Sigmoid colon (tissue), 7 donors: ENCODE results near the gene NEUROG1. TPM values are rescaled to one million over a fixed set of nuclear protein-coding genes. Genes with fewer than 3 reads are reported as not detected.

Experiments used
- DNase-seq: peaks from one replicate; pipeline ENCODE4 v3.0.0-alpha.2; 2019
- H3K27ac ChIP-seq, 4 donors: fragments of 200-600 bp; sonication (generic); one replicate each; pipeline ENCODE4 v1.5.1; 2016 to 2019; ENCODE audit warnings: mild to moderate bottlenecking in 1 of 4
- H3K27me3 ChIP-seq, 3 donors: fragments of 200-600 bp; sonication (generic); one replicate each; pipeline ENCODE4 v1.5.1; 2019; ENCODE audit warnings: mild to moderate bottlenecking in 1 of 3
- H3K36me3 ChIP-seq, 4 donors: fragments of 200-600 bp; sonication (generic); one replicate each; pipeline ENCODE4 v1.5.1; 2016 to 2019
- H3K4me1 ChIP-seq, 4 donors: fragments of 200-600 bp; sonication (generic); one replicate each; pipeline ENCODE4 v1.5.1; 2017 to 2019
- H3K4me3 ChIP-seq, 4 donors: fragments of 200-600 bp; sonication (generic); one replicate each; pipeline ENCODE4 v1.5.1; 2017 to 2019; ENCODE audit warnings: mild to moderate bottlenecking in 2 of 4, moderate library complexity in 1 of 4
- H3K9me3 ChIP-seq, 4 donors: fragments of 200-600 bp in 3 of 4; sonication (generic) in 3 of 4; one replicate each; pipeline versions ENCODE4 v1.5.1 to v1.6.1; 2013 to 2019
- EP300 ChIP-seq, 4 donors: sonication (generic); formaldehyde crosslinking; IDR thresholded peaks; one replicate each; pipeline ENCODE4 v1.6.1; 2017; ENCODE audit warnings: antibody characterized with exemption in 4 of 4
- POLR2A ChIP-seq, 2 donors: fragments of 450-650 bp; IDR thresholded peaks; one replicate each; pipeline ENCODE4 v1.6.1; 2016; ENCODE audit warnings: antibody characterized with exemption in 2 of 2, mild to moderate bottlenecking in 2 of 2, moderate library complexity in 2 of 2
- POLR2AphosphoS5 ChIP-seq, 4 donors: sonication (generic); formaldehyde crosslinking; IDR thresholded peaks; one replicate each; pipeline ENCODE4 v1.6.1; 2017; ENCODE audit warnings: antibody characterized with exemption in 4 of 4
- WGBS, 2 donors: extraction: QIAGEN DNeasy Blood & Tissue Kit; methylation state at CpG; one replicate each; pipeline ENCODE4 v1.1.7; 2013; 5-methylcytosine and 5-hydroxymethylcytosine counted together
- intact Hi-C: fragments of 100-400 bp; cut with DNase I; formaldehyde crosslinking; loops from one replicate; pipeline ENCODE4 v1.15.1; 2023
- polyA plus RNA-seq, 3 donors: library from polyadenylated mRNA; stranded (reverse); fragments of 200-250 nt; gene quantifications; one replicate each; pipeline ENCODE4 v1.2.3, GENCODE V29; 2013
- total RNA-seq, 4 donors: library from RNA; depleted of rRNA; stranded (reverse); fragments of >200 nt; gene quantifications; one replicate each; pipeline ENCODE4 v1.1.0, GENCODE V29; 2016
- TF ChIP-seq, protein P1 (sequence below), 4 experiments: fragments of 450-650 bp in 3 of 4; fragments of 200-600 bp in 1 of 4; IDR thresholded peaks; one replicate each; pipeline ENCODE4 v1.5.1; 2016 to 2019; ENCODE audit warnings: antibody characterized with exemption in 4 of 4, mild to moderate bottlenecking in 3 of 4, moderate library complexity in 2 of 4
- donor health status: healthy with polysubstance abuse.
- donor health status: Bipolar disorder and iron deficiency.
- donor health status: healthy.

NEUROG1 gene
- total and polyA plus RNA-seq, 7 donors, result not detected

DNA sequence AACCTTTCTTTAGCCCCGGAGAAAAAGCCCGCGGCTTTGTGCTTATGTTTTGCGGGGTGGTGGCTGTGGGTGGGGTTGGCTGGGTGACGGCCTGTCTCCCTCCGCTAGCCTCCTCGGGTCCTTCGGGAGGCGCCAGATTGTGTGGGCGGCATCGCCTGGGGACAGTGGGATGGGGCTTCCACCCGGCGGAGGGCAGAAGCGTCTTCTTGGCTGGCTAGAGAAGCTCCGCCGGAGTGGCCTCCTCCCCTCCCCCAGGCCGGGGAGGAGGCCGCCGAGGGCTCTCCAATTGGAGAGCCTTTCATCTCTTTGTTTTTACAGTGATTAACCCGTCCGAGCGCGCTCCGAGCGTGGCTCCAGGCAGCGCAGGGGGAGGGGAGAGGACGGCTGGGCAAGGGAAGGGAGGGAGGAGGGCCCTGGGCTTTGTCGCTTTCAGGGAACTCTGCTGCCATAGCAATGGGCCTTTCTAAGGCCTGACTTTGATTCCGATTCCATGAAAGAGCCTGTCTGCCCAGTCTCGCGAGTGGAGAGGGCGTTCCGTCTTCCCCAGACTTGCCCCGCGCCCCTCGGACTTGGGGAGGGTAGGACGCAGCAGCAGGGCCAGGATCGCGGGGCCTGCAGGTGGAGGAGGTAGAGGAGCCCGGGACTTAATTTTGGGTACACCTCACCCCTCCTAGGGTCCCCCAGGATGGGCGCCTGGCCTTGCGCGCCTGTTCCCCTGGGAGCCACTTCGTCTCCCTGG lies 46.9 kb downstream of the NEUROG1 start:
- no peaks in the 10 kb centered on the region for H3K9me3 ChIP-seq
- H3K27me3 ChIP-seq, result peaks cover 13 to 81% (median 66%) of the 10 kb centered on the region in 3 donors
- H3K36me3 ChIP-seq, result no peaks in the 10 kb centered on the region
- intact Hi-C loops, result no loop called here
- TF ChIP-seq POLR2AphosphoS5 (IDR thresholded peaks at IDR 0.05) (no peak), POLR2A (IDR thresholded peaks at IDR 0.05) (no peak)
- peak overlapping the region; percentile 8 to 45 (median 38) for H3K4me3 ChIP-seq
- H3K4me1 ChIP-seq, result peaks cover 0 to 26% (median 23%) of the 10 kb centered on the region in 4 donors
- no peak for DNase-seq
- no peak overlapping the region for H3K27ac ChIP-seq
- WGBS, 2 donors, result 4% methylated on average over 44 of the region's 44 CpGs

DNA sequence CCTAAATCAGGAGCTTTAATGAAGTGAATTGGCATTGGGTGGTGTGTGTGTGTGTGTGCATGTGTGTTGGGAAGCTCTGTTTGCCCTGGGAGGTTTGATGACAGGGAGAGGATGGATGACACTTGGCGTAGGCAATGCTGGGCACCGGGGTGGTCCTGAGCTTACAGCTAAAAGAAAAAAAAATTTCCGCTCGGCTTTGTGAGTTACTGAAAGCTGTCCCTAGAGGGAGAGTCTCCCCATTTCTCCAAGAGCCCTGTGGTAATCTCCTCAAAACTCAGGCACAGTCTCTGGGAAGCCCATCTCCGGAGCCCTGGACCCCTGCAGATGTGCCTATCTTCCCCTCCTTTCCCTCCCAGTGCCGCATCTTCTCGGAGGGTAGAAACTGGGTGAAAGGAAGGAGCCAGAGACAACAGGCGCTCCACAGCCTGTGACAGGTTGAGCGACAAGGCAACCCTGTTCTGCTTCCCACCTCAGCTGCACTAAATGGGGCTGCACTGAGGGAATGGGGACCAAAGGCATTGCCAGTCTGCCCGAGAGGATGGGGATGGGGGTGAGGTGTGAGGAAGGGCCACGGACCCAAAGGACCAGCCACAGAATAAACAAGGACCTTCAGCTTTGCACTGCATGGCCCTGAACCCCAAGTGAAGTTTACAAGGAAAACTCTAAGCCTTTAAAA lies 47.8 kb downstream of the NEUROG1 start:
- H3K4me1 ChIP-seq, result peaks cover 0 to 26% (median 23%) of the 10 kb centered on the region in 4 donors
- no peaks in the 10 kb centered on the region for H3K9me3 ChIP-seq
- WGBS, 2 donors, result 25 to 29% methylated on average over 11 of the region's 11 CpGs
- no peak for DNase-seq
- H3K36me3 ChIP-seq, result no peaks in the 10 kb centered on the region
- H3K27me3 ChIP-seq, result peaks cover 13 to 80% (median 66%) of the 10 kb centered on the region in 3 donors
- no peak overlapping the region for H3K4me3 ChIP-seq
- no peak for TF ChIP-seq EP300 (IDR thresholded peaks at IDR 0.05)
- no peak for TF ChIP-seq POLR2AphosphoS5 (IDR thresholded peaks at IDR 0.05)
- no peak for TF ChIP-seq POLR2A (IDR thresholded peaks at IDR 0.05)
- TF ChIP-seq, protein P1, sequence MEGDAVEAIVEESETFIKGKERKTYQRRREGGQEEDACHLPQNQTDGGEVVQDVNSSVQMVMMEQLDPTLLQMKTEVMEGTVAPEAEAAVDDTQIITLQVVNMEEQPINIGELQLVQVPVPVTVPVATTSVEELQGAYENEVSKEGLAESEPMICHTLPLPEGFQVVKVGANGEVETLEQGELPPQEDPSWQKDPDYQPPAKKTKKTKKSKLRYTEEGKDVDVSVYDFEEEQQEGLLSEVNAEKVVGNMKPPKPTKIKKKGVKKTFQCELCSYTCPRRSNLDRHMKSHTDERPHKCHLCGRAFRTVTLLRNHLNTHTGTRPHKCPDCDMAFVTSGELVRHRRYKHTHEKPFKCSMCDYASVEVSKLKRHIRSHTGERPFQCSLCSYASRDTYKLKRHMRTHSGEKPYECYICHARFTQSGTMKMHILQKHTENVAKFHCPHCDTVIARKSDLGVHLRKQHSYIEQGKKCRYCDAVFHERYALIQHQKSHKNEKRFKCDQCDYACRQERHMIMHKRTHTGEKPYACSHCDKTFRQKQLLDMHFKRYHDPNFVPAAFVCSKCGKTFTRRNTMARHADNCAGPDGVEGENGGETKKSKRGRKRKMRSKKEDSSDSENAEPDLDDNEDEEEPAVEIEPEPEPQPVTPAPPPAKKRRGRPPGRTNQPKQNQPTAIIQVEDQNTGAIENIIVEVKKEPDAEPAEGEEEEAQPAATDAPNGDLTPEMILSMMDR (IDR thresholded peaks at IDR 0.05), result no peak
- H3K27ac ChIP-seq, result no peak overlapping the region
- intact Hi-C loops, result no loop called here

DNA sequence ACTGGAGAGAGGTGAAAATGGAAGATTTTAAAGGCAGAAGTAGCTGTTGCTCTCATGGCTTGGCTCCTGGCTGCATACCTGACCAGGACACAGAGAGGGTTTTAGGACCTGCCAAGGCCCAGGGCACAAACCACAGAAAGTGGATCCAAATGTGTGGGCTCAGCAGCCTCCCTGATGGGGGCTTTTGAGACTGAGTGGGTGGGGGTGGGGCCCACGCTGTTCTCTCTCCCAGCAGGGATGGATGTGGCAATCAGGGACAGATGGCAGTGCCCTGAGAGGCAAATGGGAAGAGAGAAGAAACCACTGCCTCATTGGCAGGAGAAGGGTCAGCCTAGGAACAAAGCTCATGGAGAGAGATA lies 48.7 kb downstream of the NEUROG1 start:
- H3K4me3 ChIP-seq, result no peak overlapping the region
- H3K27me3 ChIP-seq, result peaks cover 13 to 79% (median 64%) of the 10 kb centered on the region in 3 donors
- 48% methylated on average over 1 of the region's 1 CpG for WGBS, 2 donors
- H3K27ac ChIP-seq, result no peak overlapping the region
- DNase-seq, result no peak
- H3K36me3 ChIP-seq, result no peaks in the 10 kb centered on the region
- peaks cover 0 to 26% (median 23%) of the 10 kb centered on the region in 4 donors for H3K4me1 ChIP-seq
- intact Hi-C loops, result no loop called here
- TF ChIP-seq POLR2AphosphoS5 (IDR thresholded peaks at IDR 0.05), result no peak
- no peak for TF ChIP-seq EP300 (IDR thresholded peaks at IDR 0.05)
- TF ChIP-seq POLR2A (IDR thresholded peaks at IDR 0.05), result no peak
- TF ChIP-seq, protein P1 (IDR thresholded peaks at IDR 0.05), result no peak
- no peaks in the 10 kb centered on the region for H3K9me3 ChIP-seq

DNA sequence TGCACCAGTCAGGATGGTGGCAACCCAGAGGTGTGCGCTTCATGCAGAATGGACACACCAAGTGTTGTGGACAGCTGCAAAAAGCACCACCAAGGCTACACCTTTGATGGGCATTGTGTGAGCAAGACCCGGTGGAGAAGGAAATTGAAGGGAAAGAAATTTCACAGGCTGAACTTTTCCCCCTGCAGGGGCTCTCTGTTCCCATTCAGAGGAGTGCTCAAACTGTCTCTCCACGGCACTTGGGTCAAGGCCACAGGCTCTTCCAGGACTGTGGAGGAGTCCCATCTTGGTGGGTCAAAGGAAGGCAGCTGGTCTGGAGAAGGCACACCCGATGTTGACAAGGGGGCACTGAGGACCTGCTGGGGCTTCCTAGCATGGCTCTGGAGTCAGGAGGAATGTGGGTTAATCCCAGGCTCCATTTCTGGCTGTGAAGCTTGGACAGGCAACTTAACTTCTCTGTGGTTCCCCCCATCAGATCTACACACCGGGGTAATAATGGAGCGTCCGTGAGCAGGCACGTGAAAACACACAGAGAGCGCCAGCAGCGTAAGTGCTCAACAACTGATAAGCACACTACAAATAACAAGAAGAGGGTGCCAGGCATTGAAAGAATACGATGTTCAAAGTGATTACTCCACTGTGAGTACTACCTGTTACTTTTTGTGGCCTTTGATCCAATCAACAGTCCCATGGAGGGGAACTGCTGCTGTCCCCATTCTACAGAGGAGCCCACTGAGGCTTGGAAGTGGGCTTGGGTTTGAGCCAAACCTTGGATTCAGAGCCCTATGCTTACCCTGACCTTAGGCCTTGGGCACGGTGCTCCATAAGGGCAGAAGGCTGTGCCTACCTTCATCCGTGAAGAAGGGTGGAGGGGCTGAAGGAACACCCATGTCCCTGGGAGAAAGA lies 49.4 kb downstream of the NEUROG1 start:
- DNase-seq, result no peak
- no peak overlapping the region for H3K27ac ChIP-seq
- peaks cover 0 to 26% (median 23%) of the 10 kb centered on the region in 4 donors for H3K4me1 ChIP-seq
- intact Hi-C loops, result no loop called here
- no peaks in the 10 kb centered on the region for H3K36me3 ChIP-seq
- no peaks in the 10 kb centered on the region for H3K9me3 ChIP-seq
- WGBS, 2 donors, result 61 to 80% methylated on average over 13 of the region's 13 CpGs
- peaks cover 10 to 72% (median 58%) of the 10 kb centered on the region in 3 donors for H3K27me3 ChIP-seq
- H3K4me3 ChIP-seq, result no peak overlapping the region
- TF ChIP-seq, protein P1 (IDR thresholded peaks at IDR 0.05), result no peak
- no peak for TF ChIP-seq POLR2A (IDR thresholded peaks at IDR 0.05)
- TF ChIP-seq EP300 (IDR thresholded peaks at IDR 0.05), result no peak
- no peak for TF ChIP-seq POLR2AphosphoS5 (IDR thresholded peaks at IDR 0.05)
